ENCODE data around the gene CYP2B6. TPM values are rescaled to one million over a fixed set of nuclear protein-coding genes. Genes with fewer than 3 reads are reported as not detected.
A peak's percentile ranks its signal among the peaks of the same experiment; 100 is the strongest.
"Not testable (repeated sequence)": the region's sequence is repeated elsewhere in the genome, so short reads cannot be mapped to it uniquely, and the experiment has no call there.

Gene CYP2B6
- total RNA-seq, 1 experiment from 2014 or later: not detected

DNA sequence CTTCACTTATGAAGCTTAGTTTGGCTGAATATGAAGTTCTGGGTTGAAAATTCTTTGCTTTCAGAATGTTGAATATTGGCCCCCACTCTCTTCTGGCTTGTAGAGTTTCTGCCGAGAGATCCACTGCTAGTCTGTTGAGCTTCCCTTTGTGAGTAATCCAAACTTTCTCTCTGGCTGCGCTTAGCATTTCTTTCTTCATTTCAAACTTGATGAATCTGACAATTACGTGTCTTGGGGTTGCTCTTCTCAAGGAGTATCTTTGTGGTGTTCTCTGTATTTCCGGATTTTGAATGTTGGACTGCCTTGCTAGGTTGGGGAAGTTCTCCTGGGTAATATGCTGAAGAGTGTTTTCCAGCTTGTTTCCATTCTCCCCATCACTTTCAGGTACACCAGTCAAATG, 21.4 kb upstream of the CYP2B6 start:
- intact Hi-C loops (cut with micrococcal nuclease): loop anchor here (10.0 kb wide), 1 partner anchor 305 kb away; no protein-coding TSS in a partner anchor
- H3K9me3 Mint-ChIP-seq (ENCODE audit: unreplicated experiment); H3K27ac Mint-ChIP-seq (ENCODE audit: low read depth, unreplicated experiment); DNase-seq (ENCODE audit: unreplicated experiment); H3K36me3 Mint-ChIP-seq (ENCODE audit: insufficient read depth, unreplicated experiment); H3K4me3 Mint-ChIP-seq (ENCODE audit: unreplicated experiment); BruUV-seq (replicated peaks); CTCF ChIA-PET; H3K4me1 Mint-ChIP-seq (ENCODE audit: insufficient read depth, unreplicated experiment): not testable (repeated sequence)
- POLR2A ChIA-PET: interaction anchor here (0.6 kb wide), 1 partner anchor 761 kb away, joined by 3 read pairs; no protein-coding TSS in a partner anchor
- peaks cover 45% of the 10 kb centered on the region for H3K27me3 Mint-ChIP-seq (ENCODE audit: insufficient read depth, unreplicated experiment)

DNA sequence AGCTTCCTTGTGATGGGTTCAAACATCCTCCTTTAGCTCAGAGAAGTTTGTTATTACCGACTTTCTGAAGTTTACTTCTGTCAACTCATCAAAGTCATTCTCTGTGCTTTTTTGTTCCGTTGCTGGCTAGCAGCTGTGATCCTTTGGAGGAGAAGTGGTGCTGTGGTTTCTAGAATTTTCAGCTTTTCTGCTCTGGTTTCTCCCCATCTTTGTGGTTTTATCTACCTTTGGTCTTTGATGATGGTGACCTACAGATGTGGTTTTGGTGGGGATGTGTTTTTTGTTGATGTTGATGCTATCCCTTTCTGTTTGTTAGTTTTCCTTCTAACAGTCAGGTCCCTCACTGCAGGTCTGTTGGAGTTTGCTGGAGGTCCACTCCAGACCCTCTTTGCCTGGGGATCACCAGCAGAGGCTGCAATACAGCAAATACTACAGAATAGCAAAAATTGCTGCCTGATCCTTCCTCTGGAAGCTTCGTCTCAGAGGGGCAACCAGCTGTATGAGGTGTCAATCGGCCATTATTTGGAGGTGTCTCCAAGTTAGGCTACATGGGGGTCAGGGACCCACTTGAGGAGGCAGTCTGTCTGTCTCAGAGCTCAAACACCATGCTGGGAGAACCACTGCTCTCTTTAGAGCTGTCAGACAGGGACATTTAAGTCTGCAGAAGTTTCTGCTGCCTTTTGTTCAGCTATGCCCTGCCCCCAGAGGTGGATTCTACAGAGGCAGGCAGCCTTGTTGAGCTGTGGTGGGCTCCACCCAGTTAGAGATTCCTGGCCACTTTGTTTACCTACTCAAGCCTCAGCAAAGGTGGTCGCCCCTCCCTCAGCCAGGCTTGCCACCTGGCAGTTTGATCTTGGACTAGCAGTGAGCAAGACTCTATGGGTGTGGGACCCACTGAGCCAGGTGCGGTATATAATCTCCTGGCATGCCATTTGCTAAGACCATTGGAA, 20.4 kb upstream of the CYP2B6 start:
- BruUV-seq (replicated peaks): not testable (repeated sequence)

GRCh38 chr19:40974633-40975037, 16.4 kb upstream of the CYP2B6 start:
- Mint-ChIP-seq H3K27me3 (ENCODE audit: insufficient read depth, unreplicated experiment) (peaks cover 74% of the 10 kb centered on the region), H3K9me3 (ENCODE audit: unreplicated experiment) (no peaks in the 10 kb centered on the region), H3K4me1 (ENCODE audit: insufficient read depth, unreplicated experiment) (no peaks in the 10 kb centered on the region), H3K27ac (ENCODE audit: low read depth, unreplicated experiment) (no peak overlapping the region), H3K4me3 (ENCODE audit: unreplicated experiment) (no peak overlapping the region), H3K36me3 (ENCODE audit: insufficient read depth, unreplicated experiment) (no peaks in the 10 kb centered on the region)
- intact Hi-C loops (cut with micrococcal nuclease): loop anchor here (2.0 to 10.0 kb wide), 2 partner anchors 170 to 310 kb away; no protein-coding TSS in a partner anchor
- ChIA-PET POLR2A (interaction anchor here (0.6 to 0.9 kb wide), 2 partner anchors 172 to 288 kb away, joined by 3 to 4 read pairs; no protein-coding TSS in a partner anchor), CTCF (interaction anchor here (0.6 to 3.0 kb wide), 25 partner anchors 9 to 402 kb away, joined by 3 to 25 read pairs (median 4); partner anchors contain the start of gene CYP2B6)
- peak; percentile 84 for TF ChIP-seq CTCF (IDR thresholded peaks at IDR 0.05; ENCODE audit: unreplicated experiment)
- peak; percentile 78 for DNase-seq (ENCODE audit: unreplicated experiment)
- BruUV-seq (replicated peaks): no TSS peak

More for the DNA sequence above, 20.4 kb upstream of the CYP2B6 start:
- H3K36me3 Mint-ChIP-seq (ENCODE audit: insufficient read depth, unreplicated experiment); H3K4me3 Mint-ChIP-seq (ENCODE audit: unreplicated experiment); H3K4me1 Mint-ChIP-seq (ENCODE audit: insufficient read depth, unreplicated experiment); POLR2A ChIA-PET; DNase-seq (ENCODE audit: unreplicated experiment); H3K9me3 Mint-ChIP-seq (ENCODE audit: unreplicated experiment); H3K27ac Mint-ChIP-seq (ENCODE audit: low read depth, unreplicated experiment): not testable (repeated sequence)
- H3K27me3 Mint-ChIP-seq (ENCODE audit: insufficient read depth, unreplicated experiment): peaks cover 52% of the 10 kb centered on the region
- intact Hi-C loops (cut with micrococcal nuclease): loop anchor here (10.0 kb wide), 1 partner anchor 306 kb away; no protein-coding TSS in a partner anchor
- CTCF ChIA-PET: interaction anchor here (0.6 kb wide), 1 partner anchor 139 kb away, joined by 4 read pairs; no protein-coding TSS in a partner anchor

DNA sequence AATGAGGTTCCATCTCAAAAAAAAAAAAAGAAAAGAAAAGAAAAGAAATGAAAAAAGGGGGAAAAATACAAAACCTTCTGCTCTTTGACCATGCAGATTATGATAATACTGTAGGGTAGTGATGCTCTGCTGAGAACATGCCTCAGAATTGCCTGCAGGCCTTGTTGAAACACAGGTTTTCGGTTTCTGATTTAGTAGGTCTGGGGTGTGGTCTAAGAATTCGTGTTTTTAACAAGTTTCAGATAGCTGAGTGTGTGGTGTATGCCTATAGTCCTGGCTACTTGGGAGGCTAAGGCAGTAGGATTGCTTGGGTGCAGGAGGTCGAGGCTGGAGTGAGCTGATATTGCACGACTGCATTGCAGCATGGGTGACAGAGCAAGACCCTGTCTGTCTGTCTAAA, 14.9 kb upstream of the CYP2B6 start:
- CTCF ChIA-PET: interaction anchor here (0.6 to 3.0 kb wide), 3 partner anchors 168 to 487 kb away, joined by 3 to 25 read pairs (median 3); no protein-coding TSS in a partner anchor
- no peak for TF ChIP-seq CTCF (IDR thresholded peaks at IDR 0.05; ENCODE audit: unreplicated experiment)
- no peaks in the 10 kb centered on the region for H3K9me3 Mint-ChIP-seq (ENCODE audit: unreplicated experiment)
- no TSS peak for BruUV-seq (replicated peaks)
- peaks cover 74% of the 10 kb centered on the region for H3K27me3 Mint-ChIP-seq (ENCODE audit: insufficient read depth, unreplicated experiment)
- no peaks in the 10 kb centered on the region for H3K4me1 Mint-ChIP-seq (ENCODE audit: insufficient read depth, unreplicated experiment)
- POLR2A ChIA-PET: no interaction called here
- no peak for DNase-seq (ENCODE audit: unreplicated experiment)
- no peaks in the 10 kb centered on the region for H3K36me3 Mint-ChIP-seq (ENCODE audit: insufficient read depth, unreplicated experiment)
- intact Hi-C loops (cut with micrococcal nuclease): loop anchor here (10.0 kb wide), 1 partner anchor 311 kb away; no protein-coding TSS in a partner anchor
- no peak overlapping the region for H3K27ac Mint-ChIP-seq (ENCODE audit: low read depth, unreplicated experiment)
- H3K4me3 Mint-ChIP-seq (ENCODE audit: unreplicated experiment): no peak overlapping the region
